CD4-positive, alpha-beta T cell treated with Interleukin-21 for 1 hour (primary cell): ENCODE results near the gene TEX48.

Experiments
- DNase-seq: peaks from one replicate; pipeline ENCODE4 v3.0.0-alpha.2; 2020

The TEX48 gene

DNA sequence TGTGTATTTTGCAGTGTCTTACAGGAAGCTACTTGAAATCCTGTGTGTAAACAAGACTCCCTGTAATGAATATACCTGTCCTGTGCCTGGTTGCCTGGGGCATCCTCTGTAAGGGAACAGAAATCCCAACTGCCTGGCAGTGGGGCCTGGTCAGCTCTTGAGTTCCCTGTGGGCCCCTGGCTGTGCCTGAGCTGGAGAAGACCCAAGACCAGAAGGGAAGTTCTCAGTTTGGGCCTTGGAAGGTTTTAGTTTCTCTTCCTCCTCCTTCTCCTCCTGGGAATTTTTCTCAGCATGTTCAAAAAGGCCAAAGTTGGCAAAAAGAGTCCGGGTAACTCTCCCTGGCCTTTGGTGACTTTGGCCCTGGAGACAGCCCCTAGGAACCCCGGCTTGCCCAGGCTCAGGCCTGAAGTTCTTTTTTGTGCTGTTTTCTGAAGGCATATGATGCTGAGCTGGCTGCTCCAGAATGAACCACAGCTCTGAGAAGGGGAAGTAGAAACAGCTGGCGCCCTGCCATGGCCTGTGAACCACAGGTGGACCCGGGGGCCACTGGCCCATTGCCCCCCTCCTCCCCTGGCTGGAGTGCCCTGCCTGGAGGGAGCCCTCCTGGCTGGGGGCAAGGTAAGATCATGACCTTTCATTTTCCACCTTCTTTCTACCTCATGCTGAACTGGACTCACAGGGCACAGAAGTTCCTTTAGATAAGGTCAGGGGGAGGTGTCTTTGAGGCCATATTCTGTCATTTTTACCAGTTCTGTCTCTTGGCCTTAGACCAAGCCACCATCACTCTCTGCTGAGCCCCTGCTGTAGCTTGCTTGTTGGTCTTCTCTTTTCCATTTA is 65.1 kb downstream of the TEX48 start:
- peak; percentile 14 for DNase-seq
